ES-I3 (cell line): ENCODE results near the gene DPY30.

Experiments used
- H3K36me3 ChIP-seq: 2 replicates; pipeline ENCODE4 v1.6.1; 2013; ENCODE audit warnings: mild to moderate bottlenecking, low read length, control low read depth, moderate library complexity; ENCODE audit not compliant: insufficient read depth
- H3K4me1 ChIP-seq: 2 replicates; pipeline ENCODE4 v1.6.1; 2013; ENCODE audit warnings: mild to moderate bottlenecking, control low read depth, low read length; ENCODE audit not compliant: insufficient read depth
- H3K9ac ChIP-seq: 2 replicates; pipeline ENCODE4 v1.6.1; 2013; ENCODE audit warnings: low read depth, mild to moderate bottlenecking, low read length, moderate library complexity
- H3K9me3 ChIP-seq: 2 replicates; pipeline ENCODE4 v1.6.1; 2013; ENCODE audit warnings: mild to moderate bottlenecking, low read length, moderate library complexity; ENCODE audit not compliant: control insufficient read depth, insufficient read depth

DPY30 gene

GRCh38 chr2:31998731-31999383 is 40.7 kb downstream of the DPY30 start:
- H3K36me3 ChIP-seq, result no peaks in the 10 kb centered on the region

GRCh38 chr2:31997653-31998052 is 42.0 kb downstream of the DPY30 start:
- Histone ChIP-seq H3K36me3 (no peaks in the 10 kb centered on the region), H3K4me1 (no peaks in the 10 kb centered on the region), H3K9ac (no peak overlapping the region), H3K9me3 (no peaks in the 10 kb centered on the region)

More at GRCh38 chr2:31998731-31999383, 40.7 kb downstream of the DPY30 start:
- Histone ChIP-seq H3K9me3 (no peaks in the 10 kb centered on the region), H3K4me1 (no peaks in the 10 kb centered on the region), H3K9ac (no peak overlapping the region)

- Histone ChIP-seq H3K4me1 (no peaks in the 10 kb centered on the region), H3K9ac (no peak overlapping the region), H3K36me3 (no peaks in the 10 kb centered on the region), H3K9me3 (no peaks in the 10 kb centered on the region)
Measured at GRCh38 chr2:31996571-31997150, 42.9 kb downstream of the DPY30 start.

- no peaks in the 10 kb centered on the region for H3K9me3 ChIP-seq
- H3K9ac ChIP-seq, result no peak overlapping the region
- H3K4me1 ChIP-seq, result no peaks in the 10 kb centered on the region
- H3K36me3 ChIP-seq, result no peaks in the 10 kb centered on the region
Measured at GRCh38 chr2:31992934-31993333, 46.7 kb downstream of the DPY30 start.

GRCh38 chr2:31992025-31992579 is 47.5 kb downstream of the DPY30 start:
- Histone ChIP-seq H3K36me3 (no peaks in the 10 kb centered on the region), H3K4me1 (no peaks in the 10 kb centered on the region), H3K9ac (no peak overlapping the region), H3K9me3 (no peaks in the 10 kb centered on the region)

- no peaks in the 10 kb centered on the region for H3K4me1 ChIP-seq
- H3K36me3 ChIP-seq, result no peaks in the 10 kb centered on the region
- no peak overlapping the region for H3K9ac ChIP-seq
- H3K9me3 ChIP-seq, result no peaks in the 10 kb centered on the region
Measured at GRCh38 chr2:31989946-31990345, 49.7 kb downstream of the DPY30 start.

- no peaks in the 10 kb centered on the region for H3K9me3 ChIP-seq
- H3K9ac ChIP-seq, result no peak overlapping the region
- 0 out of 2 replicates have a peak, but pooled peaks cover 6% of the 10 kb centered on the region for H3K4me1 ChIP-seq
- H3K36me3 ChIP-seq, result no peaks in the 10 kb centered on the region
Measured at GRCh38 chr2:31987454-31988220, 52.0 kb downstream of the DPY30 start.

- Histone ChIP-seq H3K9me3 (no peaks in the 10 kb centered on the region), H3K9ac (no peak overlapping the region), H3K4me1 (0 out of 2 replicates have a peak, but pooled peaks cover 6% of the 10 kb centered on the region), H3K36me3 (no peaks in the 10 kb centered on the region)
Measured at GRCh38 chr2:31986906-31987305, 52.7 kb downstream of the DPY30 start.

- peaks cover 17% of the 10 kb centered on the region for H3K4me1 ChIP-seq
- no peaks in the 10 kb centered on the region for H3K9me3 ChIP-seq
- no peaks in the 10 kb centered on the region for H3K36me3 ChIP-seq
- no peak overlapping the region for H3K9ac ChIP-seq
Measured at GRCh38 chr2:31983762-31984467, 55.7 kb downstream of the DPY30 start.

- H3K9ac ChIP-seq, result no peak overlapping the region
- no peaks in the 10 kb centered on the region for H3K9me3 ChIP-seq
- no peaks in the 10 kb centered on the region for H3K36me3 ChIP-seq
- peaks cover 17% of the 10 kb centered on the region for H3K4me1 ChIP-seq
Measured at GRCh38 chr2:31980674-31981356, 58.8 kb downstream of the DPY30 start.

- Histone ChIP-seq H3K4me1 (peaks cover 17% of the 10 kb centered on the region), H3K9me3 (no peaks in the 10 kb centered on the region), H3K36me3 (no peaks in the 10 kb centered on the region), H3K9ac (no peak overlapping the region)
Measured at GRCh38 chr2:31979956-31980355, 59.6 kb downstream of the DPY30 start.

GRCh38 chr2:31979018-31979417 is 60.6 kb downstream of the DPY30 start:
- H3K9ac ChIP-seq, result no peak overlapping the region
- H3K9me3 ChIP-seq, result no peaks in the 10 kb centered on the region
- H3K36me3 ChIP-seq, result no peaks in the 10 kb centered on the region
- H3K4me1 ChIP-seq, result peaks cover 13% of the 10 kb centered on the region

GRCh38 chr2:31978436-31978835 is 61.2 kb downstream of the DPY30 start:
- no peaks in the 10 kb centered on the region for H3K36me3 ChIP-seq
- H3K4me1 ChIP-seq, result peaks cover 11% of the 10 kb centered on the region

More at GRCh38 chr2:31978436-31978835, 61.2 kb downstream of the DPY30 start:
- Histone ChIP-seq H3K9ac (no peak overlapping the region), H3K9me3 (no peaks in the 10 kb centered on the region)
